HEK293 (cell line): ENCODE data around the gene SYNCRIP.
"Not testable (repeated sequence)": the region's sequence is repeated elsewhere in the genome, so short reads cannot be mapped to it uniquely, and the experiment has no call there.

Source experiments
- HOXC10 ChIP-seq: sonication (generic); formaldehyde crosslinking; IDR thresholded peaks from 2 replicates; pipeline ENCODE4 v1.8.1; 2023; ENCODE audit warnings: mild to moderate bottlenecking, missing genetic modification reagents
- REPIN1 ChIP-seq: fragments of 450-650 bp; formaldehyde crosslinking; IDR thresholded peaks from 2 replicates; pipeline ENCODE4 v1.5.1; 2017; ENCODE audit warnings: missing biosample characterization, missing genetic modification characterization, low read depth
- TF ChIP-seq, protein P1 (sequence below): fragments of 450-650 bp; formaldehyde crosslinking; optimal IDR thresholded peaks from 2 replicates; pipeline ENCODE3; 2016; ENCODE audit warnings: missing biosample characterization, mild to moderate bottlenecking, missing genetic modification characterization
- TF ChIP-seq, protein P2 (sequence below): fragments of 450-650 bp; formaldehyde crosslinking; IDR thresholded peaks from 2 replicates; pipeline ENCODE4 v1.5.1; 2016; ENCODE audit warnings: missing biosample characterization, missing genetic modification characterization
- TF ChIP-seq, protein P3 (sequence below): fragments of 450-650 bp; formaldehyde crosslinking; IDR thresholded peaks from 2 replicates; pipeline ENCODE4 v1.5.1; 2016; ENCODE audit warnings: missing biosample characterization, missing genetic modification characterization

DNA sequence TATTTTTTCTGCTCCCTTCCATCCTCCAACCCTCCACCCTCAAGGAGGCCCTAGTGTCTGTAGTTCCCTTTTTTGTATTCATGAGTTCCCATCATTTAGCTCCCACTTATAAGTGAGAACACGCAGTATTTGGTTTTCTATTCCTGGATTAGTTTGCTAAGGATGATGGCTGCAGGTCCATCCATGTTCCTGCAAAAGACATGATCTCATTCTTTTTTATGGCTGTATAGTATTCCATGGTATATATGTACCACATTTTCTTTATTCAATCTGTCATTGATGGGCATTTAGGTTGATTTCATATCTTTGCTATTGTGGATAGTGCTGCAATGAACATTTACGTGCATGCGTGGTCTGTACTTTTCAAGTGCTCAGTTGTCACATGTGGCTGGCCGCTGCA is 39.2 kb upstream of the SYNCRIP start:
- TF ChIP-seq REPIN1 (tag by site-specific recombination); HOXC10 (CRISPR knock-in tag): not testable (repeated sequence)
- TF ChIP-seq, protein P1, sequence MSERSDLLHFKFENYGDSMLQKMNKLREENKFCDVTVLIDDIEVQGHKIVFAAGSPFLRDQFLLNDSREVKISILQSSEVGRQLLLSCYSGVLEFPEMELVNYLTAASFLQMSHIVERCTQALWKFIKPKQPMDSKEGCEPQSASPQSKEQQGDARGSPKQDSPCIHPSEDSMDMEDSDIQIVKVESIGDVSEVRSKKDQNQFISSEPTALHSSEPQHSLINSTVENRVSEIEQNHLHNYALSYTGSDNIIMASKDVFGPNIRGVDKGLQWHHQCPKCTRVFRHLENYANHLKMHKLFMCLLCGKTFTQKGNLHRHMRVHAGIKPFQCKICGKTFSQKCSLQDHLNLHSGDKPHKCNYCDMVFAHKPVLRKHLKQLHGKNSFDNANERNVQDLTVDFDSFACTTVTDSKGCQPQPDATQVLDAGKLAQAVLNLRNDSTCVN (tag by site-specific recombination): not testable (repeated sequence)
- TF ChIP-seq, protein P2, sequence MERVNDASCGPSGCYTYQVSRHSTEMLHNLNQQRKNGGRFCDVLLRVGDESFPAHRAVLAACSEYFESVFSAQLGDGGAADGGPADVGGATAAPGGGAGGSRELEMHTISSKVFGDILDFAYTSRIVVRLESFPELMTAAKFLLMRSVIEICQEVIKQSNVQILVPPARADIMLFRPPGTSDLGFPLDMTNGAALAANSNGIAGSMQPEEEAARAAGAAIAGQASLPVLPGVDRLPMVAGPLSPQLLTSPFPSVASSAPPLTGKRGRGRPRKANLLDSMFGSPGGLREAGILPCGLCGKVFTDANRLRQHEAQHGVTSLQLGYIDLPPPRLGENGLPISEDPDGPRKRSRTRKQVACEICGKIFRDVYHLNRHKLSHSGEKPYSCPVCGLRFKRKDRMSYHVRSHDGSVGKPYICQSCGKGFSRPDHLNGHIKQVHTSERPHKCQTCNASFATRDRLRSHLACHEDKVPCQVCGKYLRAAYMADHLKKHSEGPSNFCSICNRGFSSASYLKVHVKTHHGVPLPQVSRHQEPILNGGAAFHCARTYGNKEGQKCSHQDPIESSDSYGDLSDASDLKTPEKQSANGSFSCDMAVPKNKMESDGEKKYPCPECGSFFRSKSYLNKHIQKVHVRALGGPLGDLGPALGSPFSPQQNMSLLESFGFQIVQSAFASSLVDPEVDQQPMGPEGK (tag by site-specific recombination): not testable (repeated sequence)
- TF ChIP-seq, protein P3, sequence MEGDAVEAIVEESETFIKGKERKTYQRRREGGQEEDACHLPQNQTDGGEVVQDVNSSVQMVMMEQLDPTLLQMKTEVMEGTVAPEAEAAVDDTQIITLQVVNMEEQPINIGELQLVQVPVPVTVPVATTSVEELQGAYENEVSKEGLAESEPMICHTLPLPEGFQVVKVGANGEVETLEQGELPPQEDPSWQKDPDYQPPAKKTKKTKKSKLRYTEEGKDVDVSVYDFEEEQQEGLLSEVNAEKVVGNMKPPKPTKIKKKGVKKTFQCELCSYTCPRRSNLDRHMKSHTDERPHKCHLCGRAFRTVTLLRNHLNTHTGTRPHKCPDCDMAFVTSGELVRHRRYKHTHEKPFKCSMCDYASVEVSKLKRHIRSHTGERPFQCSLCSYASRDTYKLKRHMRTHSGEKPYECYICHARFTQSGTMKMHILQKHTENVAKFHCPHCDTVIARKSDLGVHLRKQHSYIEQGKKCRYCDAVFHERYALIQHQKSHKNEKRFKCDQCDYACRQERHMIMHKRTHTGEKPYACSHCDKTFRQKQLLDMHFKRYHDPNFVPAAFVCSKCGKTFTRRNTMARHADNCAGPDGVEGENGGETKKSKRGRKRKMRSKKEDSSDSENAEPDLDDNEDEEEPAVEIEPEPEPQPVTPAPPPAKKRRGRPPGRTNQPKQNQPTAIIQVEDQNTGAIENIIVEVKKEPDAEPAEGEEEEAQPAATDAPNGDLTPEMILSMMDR (tag by site-specific recombination): not testable (repeated sequence)
